Upper lobe of right lung (tissue), 1 donor: Measurements from ENCODE around the gene WFDC10B. TPM values are rescaled to one million over a fixed set of nuclear protein-coding genes. Genes with fewer than 3 reads are reported as not detected.

Experiments used
- ATAC-seq: fragments of 200-7000 bp; cut with Tn5 transposase; one replicate; pipeline ENCODE4 v1.9.1; 2020; ENCODE audit warnings: mild to moderate bottlenecking, moderate library complexity
- DNase-seq: peaks from one replicate; pipeline ENCODE4 v3.0.0-alpha.2; 2020
- H3K27ac ChIP-seq: fragments of 200-600 bp; one replicate; pipeline ENCODE4 v1.8.0; 2022
- H3K27me3 ChIP-seq: fragments of 200-600 bp; one replicate; pipeline ENCODE4 v1.8.0; 2022; ENCODE audit warnings: mild to moderate bottlenecking
- H3K36me3 ChIP-seq: fragments of 200-600 bp; one replicate; pipeline ENCODE4 v1.8.0; 2022
- H3K4me1 ChIP-seq: fragments of 200-600 bp; one replicate; pipeline ENCODE4 v1.8.0; 2022
- H3K4me3 ChIP-seq: fragments of 200-600 bp; one replicate; pipeline ENCODE4 v1.8.0; 2022; ENCODE audit warnings: mild to moderate bottlenecking
- H3K9me3 ChIP-seq: fragments of 200-600 bp; one replicate; pipeline ENCODE4 v1.8.0; 2022
- CTCF ChIP-seq: fragments of 200-600 bp; IDR thresholded peaks from one replicate; pipeline ENCODE4 v1.8.0; 2022; ENCODE audit warnings: antibody characterized with exemption
- intact Hi-C: fragments of 100-400 bp; cut with DNase I; formaldehyde crosslinking; loops from one replicate; pipeline ENCODE4 v1.11.0; 2022
- long read RNA-seq: library from polyadenylated mRNA; unstranded; transcript quantifications from one replicate; pipeline ENCODE4 v2.0.0, GENCODE V29; 2021
- total RNA-seq: library from RNA; stranded (reverse); fragmentation: NEBNext Ultra II Directional; extraction: Animal tissue kit (Norgen Biotek cat#: 25700); gene quantifications from one replicate; pipeline ENCODE4 v1.2.1, GENCODE V29; 2021
- donor health status: DM: no; HTN: yes; CAD: no; lungs with severe emphysema.

Gene WFDC10B
- not detected for total RNA-seq
- long read RNA-seq, result 0 reads

- H3K4me1 ChIP-seq, result peaks cover 3% of the 10 kb centered on the region
- ATAC-seq (no peak), DNase-seq (no peak)
These were observed at the start of gene WFDC10B for GRCh38 chr20:45704969-45705637. WFDC10B (minus strand) TSS chr20:45705019; CDS start chr20:45685992, 19,027 bp downstream.

GRCh38 chr20:45752746-45753145, 47.9 kb upstream of the WFDC10B start:
- H3K9me3 ChIP-seq, result no peaks in the 10 kb centered on the region
- no peak overlapping the region for H3K27ac ChIP-seq
- H3K27me3 ChIP-seq, result no peaks in the 10 kb centered on the region
- no peak for TF ChIP-seq CTCF
- H3K4me3 ChIP-seq, result no peak overlapping the region
- no peaks in the 10 kb centered on the region for H3K4me1 ChIP-seq
- no peak for ATAC-seq
- no peak for DNase-seq
- intact Hi-C loops, result no loop called here
- H3K36me3 ChIP-seq, result no peaks in the 10 kb centered on the region

More at GRCh38 chr20:45704969-45705637, at the start of gene WFDC10B:
- intact Hi-C loops, result no loop called here
- Histone ChIP-seq H3K27me3 (no peaks in the 10 kb centered on the region), H3K36me3 (no peaks in the 10 kb centered on the region), H3K27ac (no peak within 1 kb of the TSS), H3K4me3 (no peak within 1 kb of the TSS), H3K9me3 (no peaks in the 10 kb centered on the region)
- no peak for TF ChIP-seq CTCF

GRCh38 chr20:45751721-45752120, 46.9 kb upstream of the WFDC10B start:
- H3K36me3 ChIP-seq, result no peaks in the 10 kb centered on the region
- no peak overlapping the region for H3K4me3 ChIP-seq
- H3K9me3 ChIP-seq, result no peaks in the 10 kb centered on the region
- no peaks in the 10 kb centered on the region for H3K27me3 ChIP-seq
- H3K4me1 ChIP-seq, result no peaks in the 10 kb centered on the region
- DNase-seq (no peak), ATAC-seq (no peak)
- H3K27ac ChIP-seq, result no peak overlapping the region
- no peak for TF ChIP-seq CTCF
- intact Hi-C loops, result no loop called here

- TF ChIP-seq CTCF, result no peak
- no peak for ATAC-seq
These were observed 40.2 kb upstream of the WFDC10B start for GRCh38 chr20:45745015-45745414.

GRCh38 chr20:45742596-45742995, 37.8 kb upstream of the WFDC10B start:
- Histone ChIP-seq H3K4me1 (no peaks in the 10 kb centered on the region), H3K9me3 (no peaks in the 10 kb centered on the region), H3K27me3 (no peaks in the 10 kb centered on the region), H3K27ac (no peak overlapping the region), H3K36me3 (no peaks in the 10 kb centered on the region), H3K4me3 (no peak overlapping the region)
- no peak for DNase-seq
- no peak for TF ChIP-seq CTCF
- no peak for ATAC-seq
- intact Hi-C loops, result no loop called here

More at GRCh38 chr20:45745015-45745414, 40.2 kb upstream of the WFDC10B start:
- intact Hi-C loops, result no loop called here
- Histone ChIP-seq H3K27ac (no peak overlapping the region), H3K36me3 (no peaks in the 10 kb centered on the region), H3K9me3 (no peaks in the 10 kb centered on the region), H3K4me3 (no peak overlapping the region), H3K27me3 (no peaks in the 10 kb centered on the region), H3K4me1 (no peaks in the 10 kb centered on the region)
- no peak for DNase-seq

- Histone ChIP-seq H3K27me3 (no peaks in the 10 kb centered on the region), H3K36me3 (no peaks in the 10 kb centered on the region), H3K9me3 (no peaks in the 10 kb centered on the region), H3K4me3 (no peak overlapping the region), H3K4me1 (no peaks in the 10 kb centered on the region), H3K27ac (no peak overlapping the region)
- DNase-seq (no peak), ATAC-seq (no peak)
- intact Hi-C loops, result no loop called here
- no peak for TF ChIP-seq CTCF
These were observed 31.2 kb upstream of the WFDC10B start for GRCh38 chr20:45735988-45736387.
